ENCODE measurements around the gene TRIM42.

TRIM42 gene

GRCh38 chr3:140677764-140678163, at the start of gene TRIM42:
Gene TRIM42, plus strand, starts transcription at chr3:140678064. Its CDS starts 166 bp downstream, at chr3:140678230.
- no peak for DNase-seq (ENCODE audit: low spot score)

DNA sequence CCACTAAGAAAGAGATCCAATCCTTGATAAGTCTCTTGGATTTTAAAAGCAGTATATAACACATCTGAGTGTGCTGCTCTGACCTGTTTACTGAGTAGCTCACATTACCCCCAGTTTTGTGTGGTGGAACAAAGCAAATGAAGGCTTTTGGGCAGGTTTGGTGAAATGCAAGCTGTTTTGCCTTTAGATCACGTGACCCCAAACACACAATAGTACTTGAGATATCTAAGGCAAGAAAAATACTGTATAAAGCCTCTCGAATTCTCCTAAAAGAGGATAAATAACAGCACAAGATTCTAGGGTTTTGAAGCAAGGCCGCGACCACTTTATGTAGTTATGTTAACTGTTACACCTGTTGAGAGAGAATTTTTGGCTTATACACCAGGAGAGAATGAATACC, 49.3 kb upstream of the TRIM42 start:
- no peak for DNase-seq (ENCODE audit: low spot score)

DNA sequence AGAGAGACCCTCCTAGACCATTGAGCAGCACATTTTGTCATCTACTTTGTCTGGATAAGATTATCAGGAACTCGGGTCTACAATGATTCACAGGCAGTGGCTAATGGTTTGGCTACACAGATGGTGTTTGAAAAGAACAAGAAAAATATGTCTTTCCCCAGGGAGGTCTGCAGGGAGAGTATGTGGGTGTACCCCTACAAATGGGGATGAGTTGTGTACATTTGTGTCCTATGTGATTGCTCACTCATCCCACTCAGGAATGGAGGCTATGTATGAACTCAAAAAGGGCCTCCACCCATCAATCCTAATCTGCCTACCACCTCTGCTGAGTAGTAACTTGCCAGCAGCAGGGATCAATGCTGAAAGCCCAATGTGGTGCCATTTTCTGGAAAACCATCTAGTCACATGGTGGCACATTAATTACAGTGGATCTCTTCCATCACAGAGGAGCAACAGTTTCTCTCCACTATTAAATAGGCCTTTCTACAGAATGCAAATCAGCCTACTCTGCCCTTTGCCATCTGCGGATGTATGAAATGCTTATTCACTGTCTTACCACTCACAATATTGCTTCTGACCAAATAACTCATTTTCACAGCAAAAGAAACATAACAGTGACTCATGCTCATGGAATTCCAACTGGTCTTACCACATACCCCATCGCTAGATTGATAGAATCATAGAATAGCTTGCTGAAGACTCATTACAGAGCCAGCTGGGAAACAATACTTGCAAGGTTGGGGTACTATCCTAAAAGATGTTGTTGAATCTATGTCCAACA, 48.3 kb upstream of the TRIM42 start:
- no peak for DNase-seq (ENCODE audit: low spot score)

DNA sequence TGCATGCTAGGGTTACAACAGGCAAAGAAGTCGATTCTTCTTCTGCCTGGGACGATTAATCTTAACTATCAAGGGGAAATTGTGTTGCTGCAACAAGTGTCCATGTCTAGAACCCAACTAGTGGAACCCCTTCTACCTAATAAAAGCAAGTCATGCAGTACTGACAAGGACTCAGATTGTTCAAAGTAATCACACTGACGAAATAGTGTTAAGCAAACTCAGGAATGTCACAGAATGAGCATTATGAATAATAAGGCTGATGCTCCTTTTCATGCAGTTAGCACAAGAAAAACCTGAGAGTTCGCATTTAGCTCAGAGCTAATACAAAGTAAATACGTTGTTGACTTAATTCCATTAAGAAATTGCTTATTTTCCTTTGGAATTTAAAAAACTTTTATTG, 47.5 kb upstream of the TRIM42 start:
- DNase-seq (ENCODE audit: low spot score) = no peak

GRCh38 chr3:140630866-140631265, 47.0 kb upstream of the TRIM42 start:
- no peak for DNase-seq (ENCODE audit: low spot score)

- no peak for DNase-seq (ENCODE audit: low spot score)
Observed at GRCh38 chr3:140635276-140635675, 42.6 kb upstream of the TRIM42 start.

GRCh38 chr3:140636406-140637138, 41.3 kb upstream of the TRIM42 start:
- DNase-seq (ENCODE audit: low spot score) = no peak

DNA sequence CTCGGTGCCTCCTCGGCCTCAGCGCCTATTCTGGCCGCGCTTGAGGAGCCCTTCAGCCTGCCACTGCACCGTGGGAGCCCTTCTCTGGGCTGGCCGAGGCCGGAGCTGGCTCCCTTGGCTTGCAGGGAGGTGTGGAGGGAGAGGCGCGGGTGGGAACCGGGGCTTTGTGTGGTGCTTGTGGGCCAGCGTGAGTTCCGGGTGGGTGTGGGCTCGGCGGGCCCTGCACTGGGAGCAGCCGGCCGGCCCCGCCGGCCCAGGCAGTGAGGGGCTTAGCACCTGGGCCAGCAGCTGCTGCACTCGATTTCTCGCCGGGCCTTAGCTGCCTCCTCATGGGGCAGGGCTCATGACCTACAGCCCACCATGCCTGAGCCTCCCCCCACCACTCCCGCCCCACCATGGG, 26.6 kb upstream of the TRIM42 start:
- no peak for DNase-seq (ENCODE audit: low spot score)

DNA sequence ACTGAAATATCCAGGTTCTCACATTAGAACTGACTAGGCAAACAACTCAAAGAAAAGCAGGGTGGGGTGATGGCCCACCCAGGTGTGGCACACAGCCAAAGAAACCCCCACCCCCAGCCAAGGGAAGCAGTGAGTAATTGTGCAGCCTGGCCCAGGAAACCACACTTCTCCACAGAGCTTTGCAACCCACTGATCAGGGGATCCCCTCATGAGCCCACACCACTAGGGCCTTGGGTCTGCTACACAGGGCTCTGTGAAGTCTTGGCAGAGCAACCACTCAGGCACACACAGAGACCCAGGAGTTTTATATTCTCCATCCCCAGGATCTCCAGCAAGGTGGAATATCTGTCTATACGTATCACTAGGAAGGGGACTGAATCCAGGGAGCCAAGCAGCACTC, 22.2 kb upstream of the TRIM42 start:
- no peak for DNase-seq (ENCODE audit: low spot score)

- no peak for DNase-seq (ENCODE audit: low spot score)
Observed at GRCh38 chr3:140664111-140664510, 13.8 kb upstream of the TRIM42 start.

DNA sequence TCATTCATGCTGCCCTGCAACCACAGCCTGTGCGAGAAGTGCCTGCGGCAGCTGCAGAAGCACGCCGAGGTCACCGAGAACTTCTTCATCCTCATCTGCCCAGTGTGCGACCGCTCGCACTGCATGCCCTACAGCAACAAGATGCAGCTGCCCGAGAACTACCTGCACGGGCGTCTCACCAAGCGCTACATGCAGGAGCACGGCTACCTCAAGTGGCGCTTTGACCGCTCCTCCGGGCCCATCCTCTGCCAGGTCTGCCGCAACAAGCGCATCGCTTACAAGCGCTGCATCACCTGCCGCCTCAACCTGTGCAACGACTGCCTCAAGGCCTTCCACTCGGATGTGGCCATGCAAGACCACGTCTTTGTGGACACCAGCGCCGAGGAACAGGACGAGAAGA, 4.7 kb downstream of the TRIM42 start:
- no peak for DNase-seq (ENCODE audit: low spot score)

- no peak for DNase-seq (ENCODE audit: low spot score)
Observed at GRCh38 chr3:140686128-140686527, 8.3 kb downstream of the TRIM42 start.

- no peak for DNase-seq (ENCODE audit: low spot score)
Observed at GRCh38 chr3:140686948-140687347, 9.1 kb downstream of the TRIM42 start.

GRCh38 chr3:140695361-140696061, 17.6 kb downstream of the TRIM42 start:
- DNase-seq (ENCODE audit: low spot score) = no peak

DNA sequence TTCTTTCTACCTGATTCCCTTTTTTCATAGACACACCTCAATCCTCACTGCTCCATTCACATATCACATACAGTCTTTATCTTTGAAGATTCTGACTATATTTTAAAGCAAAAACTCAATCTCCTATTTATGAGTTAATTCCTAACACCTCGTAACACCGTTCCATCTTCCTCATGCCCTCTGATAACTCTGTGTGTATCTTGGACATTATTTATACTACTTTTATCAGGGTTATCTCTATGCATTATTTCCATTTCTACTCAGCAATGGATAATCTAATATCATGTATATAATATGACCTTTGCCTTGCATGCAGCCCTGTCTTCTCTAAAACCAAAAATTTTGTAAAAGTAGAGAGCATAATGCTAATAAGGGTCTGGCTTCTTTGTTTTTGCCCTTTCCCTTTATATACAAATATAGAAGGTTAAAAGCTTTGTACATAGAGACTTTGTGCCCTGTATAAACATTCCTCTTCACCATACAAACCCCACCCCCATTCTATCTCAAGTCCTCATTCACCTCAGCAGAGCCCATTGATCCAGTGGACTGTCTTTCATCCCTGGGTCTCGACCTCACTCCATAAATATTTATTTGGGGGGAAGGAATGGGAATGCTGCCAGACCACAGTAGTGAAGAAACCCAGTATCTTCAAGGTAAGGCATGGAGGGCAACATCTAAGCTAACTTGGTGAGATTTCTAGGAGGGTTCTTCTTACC, 21.8 kb downstream of the TRIM42 start:
- no peak for DNase-seq (ENCODE audit: low spot score)

- DNase-seq (ENCODE audit: low spot score) = no peak
Observed at GRCh38 chr3:140702281-140702680, 24.4 kb downstream of the TRIM42 start.

GRCh38 chr3:140703496-140703895, 25.6 kb downstream of the TRIM42 start:
- DNase-seq (ENCODE audit: low spot score) = no peak

GRCh38 chr3:140704733-140705132, 26.9 kb downstream of the TRIM42 start:
- DNase-seq (ENCODE audit: low spot score) = no peak

- DNase-seq (ENCODE audit: low spot score) = no peak
Observed at GRCh38 chr3:140705954-140706353, 28.1 kb downstream of the TRIM42 start.

DNA sequence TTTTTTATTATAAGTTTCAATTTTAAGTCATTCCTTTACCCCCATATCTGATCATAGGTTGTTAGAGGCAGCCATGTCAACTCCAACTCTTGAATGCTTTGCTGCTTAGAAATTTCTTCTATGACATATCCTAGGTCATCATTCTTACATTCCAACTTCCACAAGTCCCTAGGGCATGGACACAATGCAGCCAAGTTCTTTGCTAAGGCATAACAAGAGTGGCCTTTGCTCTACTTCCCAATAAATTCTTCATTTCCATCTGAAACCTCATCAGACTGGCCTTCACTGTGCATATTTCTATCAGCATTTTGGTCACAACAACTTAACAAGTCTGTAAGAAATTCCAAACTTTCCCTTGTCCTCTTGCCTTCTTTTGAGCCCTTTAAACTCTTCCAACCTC, 28.5 kb downstream of the TRIM42 start:
- DNase-seq (ENCODE audit: low spot score) = no peak

GRCh38 chr3:140708815-140709214, 31.0 kb downstream of the TRIM42 start:
- DNase-seq (ENCODE audit: low spot score) = no peak

- DNase-seq (ENCODE audit: low spot score) = no peak
Observed at GRCh38 chr3:140709751-140710150, 31.9 kb downstream of the TRIM42 start.

All from CD4-positive, alpha-beta T cell treated with Interleukin-6 at 100 ng/mL for 8 hours (primary cell).